ENCODE data around the gene KPNA4.
A peak's percentile ranks its signal among the peaks of the same experiment; 100 is the strongest.
"Not testable (repeated sequence)": the region's sequence is repeated elsewhere in the genome, so short reads cannot be mapped to it uniquely, and the experiment has no call there.

The KPNA4 gene

GRCh38 chr3:160568989-160569388 lies 3.6 kb upstream of the KPNA4 start:
- no peak for DNase-seq

- DNase-seq: no peak
These were observed 2.4 kb upstream of the KPNA4 start for GRCh38 chr3:160567774-160568173.

- DNase-seq: no peak
These were observed 1.1 kb upstream of the KPNA4 start for GRCh38 chr3:160566499-160566898.

GRCh38 chr3:160564949-160565441 lies 376 bp downstream of the KPNA4 start:
- DNase-seq: peak; percentile 69

- no peak for DNase-seq
These were observed 986 bp downstream of the KPNA4 start for GRCh38 chr3:160564258-160564911.

GRCh38 chr3:160562952-160563351 lies 2.4 kb downstream of the KPNA4 start:
- no peak for DNase-seq

- DNase-seq: no peak
These were observed 7.8 kb downstream of the KPNA4 start for GRCh38 chr3:160557571-160557970.

- no peak for DNase-seq
These were observed 9.2 kb downstream of the KPNA4 start for GRCh38 chr3:160556141-160556540.

GRCh38 chr3:160554980-160555379 lies 10.4 kb downstream of the KPNA4 start:
- no peak for DNase-seq

GRCh38 chr3:160553827-160554226 lies 11.5 kb downstream of the KPNA4 start:
- no peak for DNase-seq

- DNase-seq: no peak
These were observed 18.6 kb downstream of the KPNA4 start for GRCh38 chr3:160546727-160547126.

- DNase-seq: no peak
These were observed 19.9 kb downstream of the KPNA4 start for GRCh38 chr3:160545504-160545871.

- DNase-seq: no peak
These were observed 20.4 kb downstream of the KPNA4 start for GRCh38 chr3:160544844-160545503.

GRCh38 chr3:160540551-160540950 lies 24.8 kb downstream of the KPNA4 start:
- no peak for DNase-seq

- DNase-seq: no peak
These were observed 26.5 kb downstream of the KPNA4 start for GRCh38 chr3:160538895-160539294.

- no peak for DNase-seq
These were observed 27.6 kb downstream of the KPNA4 start for GRCh38 chr3:160537729-160538128.

GRCh38 chr3:160532371-160532770 lies 33.0 kb downstream of the KPNA4 start:
- DNase-seq: no peak

GRCh38 chr3:160531311-160531710 lies 34.1 kb downstream of the KPNA4 start:
- no peak for DNase-seq

GRCh38 chr3:160516391-160516790 lies 49.0 kb downstream of the KPNA4 start:
- DNase-seq: not testable (repeated sequence)

GRCh38 chr3:160501325-160501724 lies 64.0 kb downstream of the KPNA4 start:
- no peak for DNase-seq

GRCh38 chr3:160498202-160498601 lies 67.2 kb downstream of the KPNA4 start:
- DNase-seq: no peak

- no peak for DNase-seq
These were observed 75.2 kb downstream of the KPNA4 start for GRCh38 chr3:160490166-160490565.

- peak; percentile 39 for DNase-seq
These were observed 78.9 kb downstream of the KPNA4 start for GRCh38 chr3:160486459-160486869.

- no peak for DNase-seq
These were observed 82.6 kb downstream of the KPNA4 start for GRCh38 chr3:160482796-160483195.

GRCh38 chr3:160481856-160482255 lies 83.5 kb downstream of the KPNA4 start:
- DNase-seq: no peak
